Left lung (tissue), 10 donors: ENCODE measurements around the gene ABCG8. TPM values are rescaled to one million over a fixed set of nuclear protein-coding genes. Genes with fewer than 3 reads are reported as not detected.
A peak's percentile ranks its signal among the peaks of the same experiment; 100 is the strongest.

ENCODE experiments used
- ATAC-seq: fragments of 200-7000 bp; cut with Tn5 transposase; one replicate; pipeline ENCODE4 v1.9.1; 2020; ENCODE audit warnings: moderate library complexity
- DNase-seq, 4 donors: peaks; one replicate each; pipeline ENCODE4 v3.0.0-alpha.2; 2013 to 2020
- H3K27ac ChIP-seq, 2 donors: fragments of 200-600 bp; sonication (generic) in 1 of 2; one replicate each; pipeline versions ENCODE4 v1.5.0 to v1.8.0; 2020 to 2021
- H3K27me3 ChIP-seq, 2 donors: fragments of 200-600 bp; sonication (generic) in 1 of 2; one replicate each; pipeline versions ENCODE4 v1.5.0 to v1.8.0; 2020 to 2021
- H3K36me3 ChIP-seq, 2 donors: fragments of 200-600 bp; sonication (generic) in 1 of 2; one replicate each; pipeline versions ENCODE4 v1.5.0 to v1.8.0; 2020 to 2021
- H3K4me1 ChIP-seq, 2 donors: fragments of 200-600 bp; one replicate each; pipeline ENCODE4 v1.8.0; 2021
- H3K4me3 ChIP-seq, 2 donors: fragments of 200-600 bp; sonication (generic) in 1 of 2; one replicate each; pipeline versions ENCODE4 v1.5.0 to v1.8.0; 2020 to 2021; ENCODE audit warnings: mild to moderate bottlenecking in 1 of 2
- H3K9me3 ChIP-seq, 2 donors: fragments of 200-600 bp; sonication (generic) in 1 of 2; one replicate each; pipeline versions ENCODE4 v1.5.0 to v1.8.0; 2020 to 2021
- intact Hi-C, 2 donors: fragments of 100-400 bp; cut with DNase I; formaldehyde crosslinking; loops; one replicate each; pipeline versions ENCODE4 v1.11.2 to v1.14.2; 2022
- polyA plus RNA-seq, 6 donors: library from polyadenylated mRNA; unstranded; fragments of 120-200 nt; gene quantifications; one replicate each; pipeline ENCODE4 v1.2.1, GENCODE V29; 2013; ENCODE audit not compliant: insufficient read length in 6 of 6
- total RNA-seq, 2 donors: library from RNA; stranded (reverse); fragmentation: NEBNext Ultra II Directional; extraction: Animal tissue kit (Norgen Biotek cat#: 25700); gene quantifications; one replicate each; pipeline ENCODE4 v1.2.1, GENCODE V29; 2021
- TF ChIP-seq, protein P1 (sequence below), 2 donors: fragments of 200-600 bp; sonication (generic) in 1 of 2; IDR thresholded peaks; one replicate each; pipeline versions ENCODE4 v1.5.0 to v1.8.0; 2021; ENCODE audit warnings: antibody characterized with exemption in 2 of 2
- donor health status: DM: no; HTN: yes; CAD: no.
- donor health status: DM: no; HTN: no; CAD: no.

ABCG8 gene
- total and polyA plus RNA-seq, 8 donors = 0.48 to 1.3 (median 0.68) TPM; not detected in 2

DNA sequence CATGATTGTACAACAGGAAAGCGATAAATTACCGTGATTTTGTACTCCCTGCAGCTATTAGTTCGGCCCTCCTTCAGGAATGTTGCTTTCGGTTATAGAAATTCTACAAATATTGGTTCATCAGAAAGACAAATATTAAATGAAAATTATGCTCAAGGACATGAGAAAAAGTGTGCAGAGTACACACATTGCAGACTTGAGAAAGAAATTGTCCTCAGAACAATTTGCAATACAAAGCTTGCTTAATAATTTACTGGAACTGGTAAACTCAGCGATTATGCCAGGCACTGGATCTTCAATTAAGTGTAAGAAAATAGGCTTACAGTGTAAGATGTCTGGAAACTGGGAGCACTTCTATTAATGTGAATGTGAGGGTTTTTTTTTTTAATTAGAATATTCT lies 45.9 kb downstream of the ABCG8 start:
- Histone ChIP-seq H3K36me3 (peaks cover 0 to 37% of the 10 kb centered on the region in 2 donors), H3K27ac (no peak overlapping the region), H3K27me3 (no peaks in the 10 kb centered on the region), H3K9me3 (no peaks in the 10 kb centered on the region), H3K4me3 (no peak overlapping the region), H3K4me1 (peaks cover 4 to 14% of the 10 kb centered on the region in 2 donors)
- no peak for DNase-seq
- no peak for ATAC-seq
- TF ChIP-seq, protein P1, sequence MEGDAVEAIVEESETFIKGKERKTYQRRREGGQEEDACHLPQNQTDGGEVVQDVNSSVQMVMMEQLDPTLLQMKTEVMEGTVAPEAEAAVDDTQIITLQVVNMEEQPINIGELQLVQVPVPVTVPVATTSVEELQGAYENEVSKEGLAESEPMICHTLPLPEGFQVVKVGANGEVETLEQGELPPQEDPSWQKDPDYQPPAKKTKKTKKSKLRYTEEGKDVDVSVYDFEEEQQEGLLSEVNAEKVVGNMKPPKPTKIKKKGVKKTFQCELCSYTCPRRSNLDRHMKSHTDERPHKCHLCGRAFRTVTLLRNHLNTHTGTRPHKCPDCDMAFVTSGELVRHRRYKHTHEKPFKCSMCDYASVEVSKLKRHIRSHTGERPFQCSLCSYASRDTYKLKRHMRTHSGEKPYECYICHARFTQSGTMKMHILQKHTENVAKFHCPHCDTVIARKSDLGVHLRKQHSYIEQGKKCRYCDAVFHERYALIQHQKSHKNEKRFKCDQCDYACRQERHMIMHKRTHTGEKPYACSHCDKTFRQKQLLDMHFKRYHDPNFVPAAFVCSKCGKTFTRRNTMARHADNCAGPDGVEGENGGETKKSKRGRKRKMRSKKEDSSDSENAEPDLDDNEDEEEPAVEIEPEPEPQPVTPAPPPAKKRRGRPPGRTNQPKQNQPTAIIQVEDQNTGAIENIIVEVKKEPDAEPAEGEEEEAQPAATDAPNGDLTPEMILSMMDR (IDR thresholded peaks at IDR 0.05) = no peak
- intact Hi-C loops = no loop called here

- no peak overlapping the region for H3K4me3 ChIP-seq
- no peaks in the 10 kb centered on the region for H3K9me3 ChIP-seq
- DNase-seq = no peak
- ATAC-seq = no peak
- no peak overlapping the region for H3K27ac ChIP-seq
- intact Hi-C loops = no loop called here
- peaks cover 0 to 42% of the 10 kb centered on the region in 2 donors for H3K36me3 ChIP-seq
- H3K4me1 ChIP-seq = peaks cover 4 to 14% of the 10 kb centered on the region in 2 donors
- H3K27me3 ChIP-seq = no peaks in the 10 kb centered on the region
- TF ChIP-seq, protein P1 (IDR thresholded peaks at IDR 0.05) = no peak
These were observed 46.4 kb downstream of the ABCG8 start for GRCh38 chr2:43885132-43885632.

DNA sequence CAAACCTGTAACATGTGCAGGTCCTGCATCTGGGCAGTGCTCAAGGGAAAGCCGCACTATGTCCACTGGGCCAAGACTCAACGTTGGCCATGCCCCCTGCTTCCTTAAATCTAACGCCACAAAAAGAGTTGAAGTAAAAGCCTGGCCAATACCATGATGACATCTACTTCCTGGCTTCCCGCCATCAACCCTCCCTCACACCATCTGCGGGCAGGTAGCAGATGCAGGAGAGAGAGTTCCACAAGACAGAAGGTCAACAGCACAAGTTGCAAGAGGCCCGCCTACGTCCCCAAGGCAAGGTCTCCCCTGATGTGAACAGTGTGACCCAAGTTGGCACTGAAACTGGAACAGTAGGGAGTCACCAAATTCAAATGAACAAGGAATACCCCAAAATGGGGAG lies 48.4 kb downstream of the ABCG8 start:
- DNase-seq (no peak), ATAC-seq (no peak)
- no peaks in the 10 kb centered on the region for H3K27me3 ChIP-seq
- TF ChIP-seq, protein P1 (IDR thresholded peaks at IDR 0.05) = no peak
- H3K36me3 ChIP-seq = peaks cover 0 to 62% of the 10 kb centered on the region in 2 donors
- intact Hi-C loops = no loop called here
- peaks cover 6 to 8% of the 10 kb centered on the region in 2 donors for H3K4me1 ChIP-seq
- no peak overlapping the region for H3K27ac ChIP-seq
- H3K4me3 ChIP-seq = no peak overlapping the region
- no peaks in the 10 kb centered on the region for H3K9me3 ChIP-seq

GRCh38 chr2:43889416-43889815 lies 50.6 kb downstream of the ABCG8 start:
- TF ChIP-seq, protein P1 (IDR thresholded peaks at IDR 0.05) = no peak
- Histone ChIP-seq H3K9me3 (no peaks in the 10 kb centered on the region), H3K4me1 (peaks cover 5 to 6% of the 10 kb centered on the region in 2 donors), H3K4me3 (no peak overlapping the region), H3K36me3 (peaks cover 0 to 84% of the 10 kb centered on the region in 2 donors), H3K27me3 (no peaks in the 10 kb centered on the region), H3K27ac (no peak overlapping the region)
- no peak for DNase-seq
- intact Hi-C loops = no loop called here
- no peak for ATAC-seq

- TF ChIP-seq, protein P1 (IDR thresholded peaks at IDR 0.05) = no peak
- DNase-seq = no peak
- intact Hi-C loops = no loop called here
- peak; percentile 86 for ATAC-seq
- Histone ChIP-seq H3K27ac (peak overlapping the region in 1 of 2 donors; percentile 62), H3K4me3 (no peak overlapping the region), H3K9me3 (no peaks in the 10 kb centered on the region), H3K27me3 (no peaks in the 10 kb centered on the region), H3K4me1 (peaks cover 5 to 6% of the 10 kb centered on the region in 2 donors), H3K36me3 (peaks cover 0 to 96% of the 10 kb centered on the region in 2 donors)
These were observed 52.1 kb downstream of the ABCG8 start for GRCh38 chr2:43890855-43891254.
